Measurements from ENCODE around the gene TMEM218.

GRCh38 chr11:125075900-125076317 is 35.5 kb downstream of the TMEM218 start:
- TF ChIP-seq TCF12 (IDR thresholded peaks at IDR 0.05; ENCODE audit: low read depth, low read length) (no peak), POLR2A (IDR thresholded peaks at IDR 0.05; ENCODE audit: low read depth, low read length) (no peak), ATF2 (IDR thresholded peaks at IDR 0.05; ENCODE audit: low read length) (no peak), SRF (IDR thresholded peaks at IDR 0.05; ENCODE audit: low read depth in 2 of 2, low read length in 2 of 2) (no peak), MYC (IDR thresholded peaks at IDR 0.05; ENCODE audit: insufficient read depth, insufficient read length, insufficient replicate concordance, low read length, severe bottlenecking) (no peak)
